ENCODE data around the gene PCDHGA12.
A peak's percentile ranks its signal among the peaks of the same experiment; 100 is the strongest.

PCDHGA12 gene

GRCh38 chr5:141441571-141442170, 11.4 kb downstream of the PCDHGA12 start:
- no peak for DNase-seq

GRCh38 chr5:141465351-141465750, 35.0 kb downstream of the PCDHGA12 start:
- DNase-seq: no peak

- peak; percentile 44 for DNase-seq
Observed at GRCh38 chr5:141475625-141476131, 45.4 kb downstream of the PCDHGA12 start, which contains the start of gene PCDHGC3. Gene PCDHGC3, plus strand, starts transcription at chr5:141475966. Its CDS starts 151 bp downstream, at chr5:141476117.

- no peak for DNase-seq
Observed at GRCh38 chr5:141476132-141476911, 46.0 kb downstream of the PCDHGA12 start.

- DNase-seq: no peak
Observed at GRCh38 chr5:141477044-141477575, 46.8 kb downstream of the PCDHGA12 start.

- no peak for DNase-seq
Observed at GRCh38 chr5:141477815-141478214, 47.5 kb downstream of the PCDHGA12 start.

GRCh38 chr5:141478321-141478945, 48.1 kb downstream of the PCDHGA12 start:
- no peak for DNase-seq

GRCh38 chr5:141479776-141480175, 49.5 kb downstream of the PCDHGA12 start:
- DNase-seq: no peak
